Measurements from ENCODE around the gene TBCB.
A peak's percentile ranks its signal among the peaks of the same experiment; 100 is the strongest.
"Not testable (repeated sequence)": the region's sequence is repeated elsewhere in the genome, so short reads cannot be mapped to it uniquely, and the experiment has no call there.

TBCB gene

GRCh38 chr19:36139473-36140303 is 24.4 kb downstream of the TBCB start, which contains the start of gene CAPNS1:
Gene CAPNS1, plus strand, starts transcription at chr19:36140066. Its CDS starts 946 bp downstream, at chr19:36141012.
- peak; percentile 99 for DNase-seq

GRCh38 chr19:36140304-36141038 is 25.2 kb downstream of the TBCB start:
- peak; percentile 93 for DNase-seq

GRCh38 chr19:36141039-36141927 is 26.0 kb downstream of the TBCB start:
- DNase-seq = peak; percentile 89

GRCh38 chr19:36142046-36142445 is 26.8 kb downstream of the TBCB start:
- DNase-seq = no peak

GRCh38 chr19:36142496-36142895 is 27.2 kb downstream of the TBCB start:
- no peak for DNase-seq

GRCh38 chr19:36144624-36145023 is 29.4 kb downstream of the TBCB start:
- no peak for DNase-seq

GRCh38 chr19:36149673-36150406 is 34.6 kb downstream of the TBCB start:
- no peak for DNase-seq

- DNase-seq = no peak
Observed at GRCh38 chr19:36150586-36150985, 35.3 kb downstream of the TBCB start.

GRCh38 chr19:36151144-36152018 is 36.1 kb downstream of the TBCB start:
- no peak for DNase-seq

GRCh38 chr19:36152019-36152351 is 36.7 kb downstream of the TBCB start:
- no peak for DNase-seq

GRCh38 chr19:36152352-36153091 is 37.3 kb downstream of the TBCB start, which contains the start of gene COX7A1:
Gene COX7A1, minus strand, starts transcription at chr19:36152447. Its CDS starts 40 bp downstream, at chr19:36152407.
- DNase-seq = no peak

GRCh38 chr19:36153126-36153525 is 37.9 kb downstream of the TBCB start:
- DNase-seq = no peak

GRCh38 chr19:36160821-36161596 is 45.7 kb downstream of the TBCB start:
- peak; percentile 3 for DNase-seq

GRCh38 chr19:36163813-36164212 is 48.5 kb downstream of the TBCB start:
- no peak for DNase-seq

GRCh38 chr19:36169084-36169760 is 54.0 kb downstream of the TBCB start:
- DNase-seq = no peak

GRCh38 chr19:36172852-36173251 is 57.6 kb downstream of the TBCB start:
- no peak for DNase-seq

- not testable (repeated sequence) for DNase-seq
Observed at GRCh38 chr19:36173846-36174245, 58.6 kb downstream of the TBCB start.
